Measurements from ENCODE around the gene TACC3.
"Not testable (repeated sequence)": the region's sequence is repeated elsewhere in the genome, so short reads cannot be mapped to it uniquely, and the experiment has no call there.

Gene TACC3

DNA sequence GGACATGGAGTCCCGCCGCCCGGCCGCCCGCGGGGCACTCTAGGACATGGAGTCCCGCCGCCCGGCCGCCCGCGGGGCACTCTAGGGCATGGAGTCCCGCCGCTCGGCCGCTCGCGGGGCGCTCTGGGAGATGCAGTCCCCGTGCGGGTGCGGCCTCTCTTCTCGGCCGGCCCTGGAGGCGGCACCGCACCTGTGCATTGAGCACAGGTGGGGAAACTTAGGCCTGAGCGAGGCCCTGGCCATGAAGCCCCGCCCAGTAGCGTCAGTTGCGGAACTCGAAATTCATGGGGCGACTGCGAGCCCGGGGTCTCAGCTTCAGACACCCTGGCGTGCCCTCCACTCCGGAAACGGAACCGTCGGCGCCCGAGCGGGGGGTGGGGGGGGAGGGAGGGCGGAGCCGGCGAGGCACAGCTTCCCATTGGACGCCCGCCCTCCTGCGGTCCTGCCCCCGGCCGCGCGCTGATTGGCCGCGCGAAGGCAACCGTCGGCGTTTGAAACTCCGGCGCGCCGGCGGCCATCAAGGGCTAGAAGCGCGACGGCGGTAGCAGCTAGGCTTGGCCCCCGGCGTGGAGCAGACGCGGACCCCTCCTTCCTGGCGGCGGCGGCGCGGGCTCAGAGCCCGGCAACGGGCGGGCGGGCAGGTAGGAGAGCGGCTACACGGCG lies at the start of gene TACC3, which contains the start of gene TMEM129:
Gene TACC3 (plus strand): TSS at position 519 of the 663 bp plus-strand sequence. CDS start 1,901 bp downstream, outside the sequence.
Gene TMEM129 (minus strand): TSS at position 321 of the 663 bp plus-strand sequence. CDS start 486 bp downstream, outside the sequence.
- peak; percentile 89 for DNase-seq

GRCh38 chr4:1673671-1674070 lies 47.6 kb upstream of the TACC3 start:
- no peak for DNase-seq

DNA sequence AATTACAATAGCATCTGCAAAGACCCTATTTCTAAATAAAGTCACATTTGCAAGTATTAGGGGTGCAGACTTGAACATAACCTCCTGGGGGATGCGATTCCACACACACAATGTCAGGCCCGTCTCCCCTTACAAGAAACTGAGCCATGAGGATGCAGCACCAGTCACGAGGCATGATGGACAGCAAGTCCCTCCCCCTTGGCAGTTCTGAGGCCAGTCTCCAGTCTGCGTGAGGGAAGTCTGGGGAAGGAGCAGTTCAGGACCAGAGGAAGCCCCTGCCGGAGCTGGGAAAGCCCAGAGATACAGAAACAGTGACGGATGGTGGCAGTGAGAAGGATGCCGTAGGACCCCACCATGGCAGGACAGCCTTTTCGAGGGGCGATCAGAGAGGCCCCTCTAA lies 46.6 kb upstream of the TACC3 start:
- DNase-seq, result no peak

DNA sequence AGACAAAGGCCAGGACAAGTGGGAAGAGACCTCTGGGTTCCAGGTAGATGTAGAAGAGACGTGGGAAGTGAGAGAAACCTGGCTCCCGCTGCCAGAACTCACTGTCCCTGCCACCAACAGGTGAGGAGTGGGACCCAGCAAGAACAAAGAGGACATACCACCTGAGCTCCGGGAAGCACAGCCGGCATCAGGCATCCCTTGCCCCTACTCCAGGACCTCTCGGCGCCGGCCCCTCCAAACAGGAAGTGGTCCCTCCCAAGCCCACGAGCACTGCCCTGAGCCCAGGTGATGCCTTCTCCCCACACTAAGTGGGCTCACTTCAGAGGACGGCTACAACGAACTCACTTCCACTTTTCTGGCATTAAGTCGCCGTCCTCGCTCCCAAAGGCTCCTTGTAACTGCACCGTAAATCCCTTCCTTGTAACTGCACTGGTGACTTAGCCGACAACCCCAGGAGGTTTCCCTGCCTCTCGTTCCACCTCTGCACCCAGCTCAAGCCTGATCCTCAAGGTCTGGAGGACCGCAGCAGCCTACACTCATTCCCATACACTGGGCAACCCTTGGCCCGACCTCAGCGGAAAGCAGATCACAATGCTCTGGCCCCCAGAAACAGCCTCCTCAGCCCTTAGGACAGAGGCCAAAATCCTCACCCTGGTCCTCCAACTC lies 46.1 kb upstream of the TACC3 start:
- no peak for DNase-seq

DNA sequence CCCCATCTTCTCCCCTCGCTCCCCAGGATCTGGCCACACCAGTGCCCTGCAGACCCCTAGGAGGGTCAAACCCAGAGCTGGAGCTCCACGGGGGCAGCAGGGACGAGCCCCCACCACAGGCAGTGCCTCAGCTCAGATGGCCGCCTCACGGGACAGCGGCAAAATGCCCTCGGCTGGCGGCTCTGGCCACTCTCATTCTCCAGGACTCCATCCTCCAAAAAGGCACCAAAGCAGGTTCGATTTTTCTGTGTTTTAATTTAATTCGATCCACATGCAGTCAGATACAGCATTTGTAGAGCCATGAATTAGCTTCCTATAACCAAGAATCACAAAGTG lies 45.6 kb upstream of the TACC3 start:
- no peak for DNase-seq

DNA sequence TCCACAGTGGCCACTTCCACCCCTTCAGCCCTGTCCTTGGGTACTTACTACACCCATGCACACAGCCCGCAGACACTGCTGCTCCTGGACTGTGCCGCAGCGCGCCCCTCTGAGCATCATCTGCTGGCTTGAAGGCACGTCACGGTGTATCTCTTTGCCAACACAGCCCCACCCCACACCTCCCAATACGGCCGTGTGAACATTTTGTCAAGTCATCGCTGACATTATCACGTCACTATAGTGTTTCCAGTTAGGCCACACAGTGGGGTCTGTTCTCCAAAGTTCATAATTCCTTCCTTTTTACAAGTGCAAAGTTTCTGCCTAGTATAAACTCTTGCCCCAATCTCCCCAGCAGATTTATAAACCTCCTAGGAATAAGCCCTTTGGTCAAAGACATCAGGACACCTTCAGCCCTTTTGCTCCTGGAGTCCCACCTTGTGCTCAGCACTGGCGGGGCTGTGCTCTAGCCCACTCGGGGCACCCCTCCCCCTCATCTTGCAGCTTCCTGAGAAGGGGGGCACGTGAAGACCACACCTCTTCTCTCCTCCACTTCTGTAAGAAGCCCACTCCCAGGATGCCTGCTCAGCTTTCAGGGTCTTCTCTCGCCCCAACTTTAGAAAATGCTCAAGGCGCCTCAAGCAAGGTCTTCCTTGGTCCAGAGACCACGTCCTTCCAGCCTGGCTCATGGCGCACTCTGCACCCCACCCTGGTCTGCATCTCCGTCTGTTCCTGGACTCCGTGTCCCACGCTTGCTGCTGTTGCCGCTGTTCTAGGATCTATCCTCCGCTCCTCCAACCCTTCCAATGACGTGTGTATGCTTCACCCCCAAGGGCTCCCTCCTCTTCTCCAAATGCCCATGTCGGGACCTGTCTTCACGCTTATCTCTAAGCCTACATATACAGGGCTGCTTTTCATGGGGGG lies 44.5 kb upstream of the TACC3 start:
- DNase-seq, result no peak

DNA sequence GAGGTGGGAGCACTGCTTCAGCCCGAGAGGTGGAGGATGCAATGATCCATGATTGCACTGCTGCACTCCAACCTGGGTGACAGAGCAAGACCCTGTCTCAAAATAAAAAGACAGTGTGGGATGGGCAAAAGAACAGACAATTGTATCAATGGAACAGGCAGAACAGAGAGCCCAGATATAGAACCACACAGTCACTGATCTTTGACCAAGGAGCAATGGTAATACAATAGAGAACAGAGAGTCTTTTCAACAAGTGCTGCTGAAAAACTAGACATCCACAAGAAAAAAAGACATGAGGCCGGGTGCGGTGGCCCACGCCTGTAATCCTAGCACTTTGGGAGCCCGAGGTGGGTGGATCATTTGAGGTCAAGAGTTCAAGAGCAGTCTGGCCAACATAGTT lies 43.1 kb upstream of the TACC3 start:
- DNase-seq, result no peak

DNA sequence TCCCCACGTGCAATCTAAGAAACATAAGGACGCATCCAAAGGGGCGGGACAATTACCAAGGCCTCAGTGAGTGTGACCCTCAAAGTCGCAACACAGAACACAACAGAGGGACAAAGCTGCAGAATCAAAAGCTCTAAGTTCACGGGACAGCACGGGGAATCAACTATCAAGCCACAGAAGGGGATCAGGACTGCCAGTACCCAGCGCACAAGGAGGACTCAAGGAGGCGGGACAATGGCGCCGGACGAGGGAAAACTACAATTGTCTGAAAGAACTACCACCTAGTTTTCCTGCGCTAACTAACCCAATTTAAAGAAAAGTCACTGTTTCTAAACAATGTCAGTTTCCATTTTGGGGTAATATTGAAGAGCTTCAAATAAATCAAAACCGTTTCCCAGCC lies 38.5 kb upstream of the TACC3 start:
- no peak for DNase-seq

DNA sequence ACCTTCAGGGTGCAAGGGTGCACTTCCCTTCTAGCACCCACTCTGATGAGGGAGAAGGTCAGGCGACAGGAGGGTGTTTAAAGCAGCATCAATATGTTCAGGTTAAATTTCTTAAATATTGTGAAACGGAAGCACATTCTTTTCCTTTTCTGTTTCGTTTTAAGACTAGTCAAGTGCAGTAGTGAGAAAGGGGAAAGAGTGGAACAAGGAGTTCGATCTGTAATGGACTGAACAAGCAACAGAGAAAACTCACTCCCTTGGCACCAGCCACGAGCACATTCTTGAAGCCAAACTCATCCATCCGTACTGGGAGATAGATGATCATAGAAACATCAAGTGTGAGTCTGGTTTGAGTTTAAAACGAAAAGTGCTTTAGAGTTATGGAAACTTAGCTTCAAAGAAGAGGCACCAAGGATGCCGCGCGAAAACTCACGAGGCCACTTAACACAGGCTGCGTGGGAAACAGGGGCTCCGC lies 38.0 kb upstream of the TACC3 start:
- no peak for DNase-seq

DNA sequence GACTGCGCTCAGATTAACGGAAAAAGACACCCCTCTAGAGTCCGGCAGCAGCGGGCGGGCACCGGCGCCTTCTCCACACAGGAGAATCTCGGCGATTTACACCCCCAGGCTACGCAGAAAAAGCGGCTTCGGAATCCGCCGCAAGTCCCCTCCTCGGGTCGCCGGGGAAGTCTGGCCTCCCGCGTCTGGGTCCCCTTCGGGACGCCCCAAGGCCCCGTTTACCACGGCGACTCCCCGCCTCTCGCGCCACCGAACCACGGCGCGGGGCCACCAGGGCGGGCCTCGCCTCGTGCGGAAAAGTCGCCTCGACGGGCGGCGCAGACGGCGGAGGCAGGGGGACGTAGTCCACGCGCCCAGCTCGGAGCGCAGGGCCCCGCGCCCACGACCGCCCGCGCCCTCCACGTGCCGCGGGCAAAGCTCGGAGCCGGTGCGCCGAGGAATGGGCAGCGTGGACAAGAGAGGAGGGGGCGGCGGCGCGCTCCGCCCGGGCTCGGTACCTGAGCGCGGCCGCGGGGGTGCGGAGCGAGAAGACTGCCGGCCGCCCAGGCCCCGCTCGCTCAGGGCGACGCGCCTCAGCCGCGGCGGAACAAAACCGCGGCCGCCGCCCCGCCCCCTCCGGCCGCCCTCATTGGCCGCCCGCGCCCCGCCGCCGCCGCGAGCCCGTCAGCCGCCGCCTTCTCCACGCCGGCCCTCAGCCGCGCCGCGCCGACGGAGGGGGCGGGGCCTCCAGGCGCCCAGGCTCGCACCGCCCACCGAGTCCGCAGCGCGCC lies 37.4 kb upstream of the TACC3 start, which contains the start of gene FAM53A:
Gene FAM53A (minus strand): TSS at position 578 of the 770 bp plus-strand sequence. CDS start 15,572 bp downstream, outside the sequence.
- peak; percentile 68 for DNase-seq

GRCh38 chr4:1684506-1685234 lies 36.7 kb upstream of the TACC3 start:
- DNase-seq, result no peak

DNA sequence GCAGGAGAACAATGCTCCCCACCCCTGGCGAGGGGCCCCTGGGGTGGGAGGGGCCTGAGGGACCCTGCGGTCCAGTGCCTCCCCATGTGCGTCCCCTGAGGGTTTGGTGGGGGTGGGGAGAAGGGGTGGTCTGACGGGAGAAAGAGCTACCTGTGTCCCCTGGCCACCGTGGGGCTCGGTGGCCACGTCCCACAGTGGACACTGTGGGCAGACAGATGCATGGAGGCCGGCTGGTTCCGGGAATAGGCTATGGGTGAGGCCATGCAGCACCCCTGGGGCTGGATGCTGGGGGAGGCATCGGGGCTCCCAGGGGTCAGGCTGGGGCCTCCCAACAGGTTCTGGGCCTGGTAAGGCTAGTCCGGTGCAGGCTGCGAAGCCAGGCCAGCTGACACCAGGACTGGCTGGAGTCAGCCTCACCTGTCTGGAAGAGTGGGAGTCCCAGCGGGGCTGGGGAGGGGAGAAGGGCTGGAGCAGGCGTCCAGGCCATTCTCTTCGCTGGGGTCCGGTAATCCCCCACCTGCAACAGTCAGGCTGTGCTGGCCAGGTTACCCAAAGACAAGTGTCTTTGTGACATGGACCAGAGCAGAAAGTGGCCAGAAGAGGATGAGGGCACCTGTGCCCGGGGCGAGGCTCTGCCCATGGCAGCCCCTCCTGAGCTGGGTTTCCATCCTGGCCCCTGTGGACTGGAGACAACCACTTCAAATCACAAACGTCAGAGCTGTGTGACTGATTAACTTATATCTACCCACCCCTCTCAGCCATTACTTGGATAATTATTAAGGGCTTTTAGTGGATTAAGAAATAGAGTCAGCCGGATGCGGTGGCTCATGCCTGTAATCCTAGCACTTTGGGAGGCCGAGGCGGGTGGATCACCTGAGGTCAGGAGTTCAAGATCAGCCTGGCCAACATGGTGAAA lies 35.8 kb upstream of the TACC3 start:
- no peak for DNase-seq

DNA sequence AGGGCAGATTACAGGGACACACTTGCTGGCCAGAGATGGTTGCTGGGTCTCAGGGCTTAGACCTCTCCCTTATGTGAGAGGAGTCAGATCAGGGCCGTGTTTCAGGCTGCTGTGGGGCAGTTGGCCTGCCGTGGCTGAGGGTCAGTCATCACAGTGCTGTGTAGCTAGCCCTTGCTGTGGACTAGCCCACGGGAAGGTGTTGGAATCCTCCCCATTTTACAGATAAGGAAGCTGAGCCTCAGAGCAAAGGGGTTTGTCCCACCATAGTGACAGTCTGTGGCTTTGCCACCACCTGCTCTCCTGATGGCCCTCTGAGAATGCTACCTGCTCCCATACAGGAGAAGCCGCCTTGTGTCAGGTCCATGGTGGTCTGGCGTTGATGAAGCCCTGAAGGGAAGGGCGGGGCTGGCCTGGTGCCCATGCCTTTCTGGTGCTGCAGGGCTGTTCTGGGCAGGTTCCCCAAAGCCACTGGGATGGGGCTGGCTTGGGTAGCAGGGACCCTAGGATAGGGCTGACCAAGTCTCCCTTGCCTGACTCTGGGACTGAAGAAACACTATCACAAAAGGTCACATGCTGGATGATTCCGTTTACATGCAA lies 34.8 kb upstream of the TACC3 start:
- no peak for DNase-seq

GRCh38 chr4:1690698-1691097 lies 30.6 kb upstream of the TACC3 start:
- DNase-seq, result no peak

DNA sequence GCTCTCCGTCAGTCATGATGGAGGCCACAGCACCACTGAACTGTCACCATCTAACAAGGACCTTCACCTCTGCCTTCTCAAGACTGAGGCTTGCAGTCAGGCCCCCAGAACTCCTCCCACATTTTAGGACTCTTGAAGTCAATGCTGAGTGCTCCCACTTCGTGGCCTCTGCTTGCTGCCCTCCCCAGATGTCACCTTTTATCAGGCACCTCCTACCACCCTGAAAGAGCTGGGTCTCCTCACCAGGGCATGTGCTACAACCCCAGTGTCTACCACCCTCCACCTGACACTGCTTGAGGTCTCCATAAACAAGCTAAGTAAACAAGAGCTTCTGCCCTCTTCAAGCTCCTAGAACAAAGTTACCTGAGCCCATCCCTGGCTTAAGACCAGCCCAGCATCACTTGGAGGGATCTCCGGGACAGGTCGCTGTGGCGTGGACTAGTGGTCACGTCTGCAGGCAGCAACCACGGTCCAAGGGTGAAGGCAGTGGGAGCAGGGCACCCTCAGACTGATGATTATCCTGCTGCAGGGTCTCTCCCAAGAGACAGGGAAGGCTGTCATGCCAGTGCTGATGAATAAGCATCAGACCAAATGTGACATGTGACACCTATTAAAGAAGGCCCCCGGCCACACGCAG lies 29.5 kb upstream of the TACC3 start:
- no peak for DNase-seq

- no peak for DNase-seq
Observed at GRCh38 chr4:1693131-1693896, 28.0 kb upstream of the TACC3 start.

DNA sequence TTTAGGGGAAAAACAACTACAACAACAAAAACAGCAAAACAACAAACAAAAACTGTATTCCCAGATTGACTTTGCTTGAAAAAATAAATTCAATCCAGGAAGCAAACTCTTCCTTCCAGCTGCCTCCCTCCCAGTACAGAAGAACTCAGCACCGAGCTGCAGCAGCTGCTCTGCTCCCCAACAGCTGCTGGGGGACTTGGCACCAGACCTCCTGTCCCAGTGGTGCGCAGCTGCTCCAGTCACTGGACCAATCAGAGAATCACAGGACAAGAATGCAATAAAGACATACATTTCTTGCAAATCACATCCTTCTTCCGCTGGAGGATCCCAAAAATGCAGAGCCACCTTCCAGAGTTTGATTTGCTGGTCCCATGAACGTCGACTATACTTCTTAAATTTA lies 25.4 kb upstream of the TACC3 start:
- DNase-seq, result no peak

GRCh38 chr4:1701671-1702070 lies 19.6 kb upstream of the TACC3 start:
- DNase-seq, result not testable (repeated sequence)

- no peak for DNase-seq
Observed at GRCh38 chr4:1703867-1704266, 17.5 kb upstream of the TACC3 start.
